ENCODE measurements around the gene CD6. TPM values are rescaled to one million over a fixed set of nuclear protein-coding genes. Genes with fewer than 3 reads are reported as not detected.

Gene CD6
- polyA plus RNA-seq, 2 of the 4 experiments (the other 2 are of a cell fraction), result 0.06 TPM

DNA sequence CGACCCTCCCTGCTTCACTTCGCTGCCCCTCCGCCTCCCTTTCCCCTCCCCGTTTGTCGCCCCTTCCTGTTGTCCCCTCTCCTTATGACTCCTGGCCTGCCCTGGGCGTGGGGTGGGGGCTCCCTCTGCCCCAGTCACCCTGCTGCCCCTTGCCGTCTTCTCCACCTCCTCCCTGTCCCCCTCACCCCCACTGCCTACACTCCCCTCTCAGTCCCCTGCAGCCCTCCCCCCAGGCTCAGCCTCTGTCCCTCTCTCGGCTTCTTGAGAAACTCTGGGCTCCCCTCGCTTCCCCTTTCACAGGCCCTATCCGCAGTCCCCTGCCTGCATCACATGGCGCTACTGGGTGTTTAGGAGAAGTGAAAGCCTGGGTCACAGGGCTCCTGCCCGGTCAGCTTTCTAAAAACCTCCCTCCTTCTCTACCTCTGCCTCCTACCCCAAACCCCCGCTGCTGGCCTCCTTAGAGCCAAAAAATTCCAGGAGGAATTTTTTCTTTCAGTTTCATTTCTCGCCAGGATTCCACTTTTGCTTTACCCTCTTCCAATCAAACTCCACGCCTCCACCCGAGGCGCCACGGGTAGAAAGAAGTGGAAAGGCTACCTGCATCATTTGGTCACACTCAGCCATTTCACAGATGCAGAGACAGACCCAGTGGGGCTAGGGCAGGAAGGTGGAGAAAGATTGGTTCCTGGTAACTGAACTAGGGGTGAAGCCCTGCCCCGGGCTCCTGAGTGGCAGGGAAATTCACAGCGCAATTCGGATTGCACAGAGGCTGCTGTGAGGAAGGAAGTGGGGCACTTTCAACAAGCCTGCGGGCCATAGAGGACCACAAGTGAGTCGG is 19.4 kb upstream of the CD6 start, which contains the start of gene SLC15A3:
SLC15A3 (minus strand) TSS at position 273 of the 838 bp plus-strand sequence. CDS start 625 bp downstream, outside the sequence.
- Histone ChIP-seq H3K4me2 (no peak within 1 kb of the TSS), H3K4me1 (no peaks in the 10 kb centered on the region), H3K9me3 (no peaks in the 10 kb centered on the region), H3K4me3 (no peak within 1 kb of the TSS), H3K27ac (no peak within 1 kb of the TSS)
- TF ChIP-seq ZFP36 (IDR thresholded peaks at IDR 0.05; ENCODE audit: borderline replicate concordance, partially characterized antibody), result no peak
- no peak for TF ChIP-seq PHF8 (IDR thresholded peaks at IDR 0.05; ENCODE audit: borderline replicate concordance, low read depth)
- TF ChIP-seq FOSL2 (IDR thresholded peaks at IDR 0.05), result no peak
- TF ChIP-seq FOSL2 (CRISPR knock-in tag; IDR thresholded peaks at IDR 0.05), result no peak
- TF ChIP-seq EHF (CRISPR knock-in tag; IDR thresholded peaks at IDR 0.05), result no peak
- WGBS (ENCODE audit: missing lambda C conversion rate), result 85% methylated on average over 23 of the region's 23 CpGs
- CTCF ChIA-PET, result interaction anchor here (1.6 kb wide), 1 partner anchor 12 kb away, joined by 4 read pairs; no protein-coding TSS in a partner anchor
- DNase-seq (ENCODE audit: low read depth in 1 of 2, low spot score in 1 of 2), result no peak
- FAIRE-seq, result no peak
- ATAC-seq, result no peak; a peak in 1 of 6 replicates
- POLR2A ChIA-PET, result no interaction called here

DNA sequence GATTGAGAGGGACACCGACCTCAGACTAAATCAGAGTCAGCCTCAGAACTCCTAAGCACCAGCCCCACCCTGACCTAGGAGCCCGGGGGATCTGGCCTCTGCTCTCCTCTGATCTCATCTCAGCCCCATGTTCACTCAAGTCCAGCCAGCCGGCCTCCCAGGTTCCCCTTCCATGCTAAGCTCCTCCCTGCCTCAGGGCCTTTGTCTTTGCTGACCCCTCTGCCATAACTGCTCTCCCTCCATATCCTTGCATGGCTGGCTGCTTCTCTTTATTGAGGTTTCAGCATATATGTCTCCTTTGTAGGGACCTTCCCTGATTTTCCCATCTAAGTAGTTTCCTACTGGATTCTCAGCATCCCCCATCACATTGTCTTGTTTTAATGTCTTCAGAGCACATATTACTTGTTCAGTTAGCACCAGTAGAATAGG is 18.7 kb upstream of the CD6 start:
- no peak for TF ChIP-seq POLR2AphosphoS2 (conservative IDR thresholded peaks at IDR 0.05; ENCODE audit: low read length)
- no peak for TF ChIP-seq HDAC2 (IDR thresholded peaks at IDR 0.05)
- TF ChIP-seq EP300 (IDR thresholded peaks at IDR 0.05), result no peak
- no peak for TF ChIP-seq MAZ (IDR thresholded peaks at IDR 0.05; ENCODE audit: borderline replicate concordance, low read depth, low read length)
- TF ChIP-seq KDM5A (IDR thresholded peaks at IDR 0.05), result no peak
- Histone ChIP-seq H3K4me3 (no peak overlapping the region), H3K4me2 (no peak overlapping the region), H3K27ac (no peak overlapping the region), H3K4me1 (no peaks in the 10 kb centered on the region), H3K9me3 (no peaks in the 10 kb centered on the region)
- WGBS (ENCODE audit: missing lambda C conversion rate), result 47% methylated on average over 3 of the region's 3 CpGs
- CTCF ChIA-PET, result interaction anchor here (0.7 to 2.1 kb wide), 3 partner anchors 11 to 122 kb away, joined by 3 to 6 read pairs (median 4); no protein-coding TSS in a partner anchor
- no peak for DNase-seq (ENCODE audit: low read depth in 1 of 2, low spot score in 1 of 2)
- POLR2A ChIA-PET, result no interaction called here
- FAIRE-seq, result no peak
- no peak; a peak in 1 of 6 replicates for ATAC-seq

- FAIRE-seq, result no peak
- DNase-seq (ENCODE audit: low read depth in 1 of 2, low spot score in 1 of 2), result no peak
- no peak overlapping the region for H3K27ac ChIP-seq
- H3K9me3 ChIP-seq, result no peaks in the 10 kb centered on the region
- ChIA-PET CTCF (interaction anchor here (0.6 to 2.2 kb wide), 6 partner anchors 9 to 1044 kb away, joined by 3 to 6 read pairs (median 4); partner anchors contain the start of gene CD6), POLR2A (no interaction called here)
- TF ChIP-seq HEYL (CRISPR knock-in tag; IDR thresholded peaks at IDR 0.05) (no peak), BHLHE40 (IDR thresholded peaks at IDR 0.05; ENCODE audit: low read depth, low read length) (no peak), CHD4 (IDR thresholded peaks at IDR 0.05; ENCODE audit: borderline replicate concordance) (no peak), CEBPB (IDR thresholded peaks at IDR 0.05) (no peak), NPAS2 (CRISPR knock-in tag; IDR thresholded peaks at IDR 0.05; ENCODE audit: borderline replicate concordance) (no peak), FOXS1 (CRISPR knock-in tag; IDR thresholded peaks at IDR 0.05) (no peak), CBX2 (IDR thresholded peaks at IDR 0.05; ENCODE audit: borderline replicate concordance, low read depth) (no peak), KDM5A (IDR thresholded peaks at IDR 0.05) (no peak), EHMT2 (IDR thresholded peaks at IDR 0.05; ENCODE audit: low read depth) (no peak), HOXB5 (CRISPR knock-in tag; IDR thresholded peaks at IDR 0.05) (no peak), ZSCAN20 (CRISPR knock-in tag; IDR thresholded peaks at IDR 0.05) (no peak), MYC (IDR thresholded peaks at IDR 0.05; ENCODE audit: borderline replicate concordance, low read length) (no peak), HDAC2 (IDR thresholded peaks at IDR 0.05) (no peak), ZFP36 (IDR thresholded peaks at IDR 0.05; ENCODE audit: borderline replicate concordance, partially characterized antibody) (no peak), NR3C1 (IDR thresholded peaks at IDR 0.05) (no peak), NFE2L2 (conservative IDR thresholded peaks at IDR 0.05; ENCODE audit: low read length) (no peak)
- TF ChIP-seq, protein P1, sequence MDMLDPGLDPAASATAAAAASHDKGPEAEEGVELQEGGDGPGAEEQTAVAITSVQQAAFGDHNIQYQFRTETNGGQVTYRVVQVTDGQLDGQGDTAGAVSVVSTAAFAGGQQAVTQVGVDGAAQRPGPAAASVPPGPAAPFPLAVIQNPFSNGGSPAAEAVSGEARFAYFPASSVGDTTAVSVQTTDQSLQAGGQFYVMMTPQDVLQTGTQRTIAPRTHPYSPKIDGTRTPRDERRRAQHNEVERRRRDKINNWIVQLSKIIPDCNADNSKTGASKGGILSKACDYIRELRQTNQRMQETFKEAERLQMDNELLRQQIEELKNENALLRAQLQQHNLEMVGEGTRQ (IDR thresholded peaks at IDR 0.05), result no peak
- peak in 1 of 2 experiments; percentile 30; a peak in 2 of 6 replicates for ATAC-seq
- 72% methylated on average over 6 of the region's 6 CpGs for WGBS (ENCODE audit: missing lambda C conversion rate)
- H3K4me3 ChIP-seq, result no peak overlapping the region
- no peak overlapping the region for H3K4me2 ChIP-seq
- no peaks in the 10 kb centered on the region for H3K4me1 ChIP-seq
Measured at GRCh38 chr11:60953781-60954180, 17.7 kb upstream of the CD6 start.
